NCI-H2227 (cell line): ENCODE data around the gene GRHL1.

ENCODE experiments used
- DNase-seq: peaks from one replicate; lab custom pipeline; 2025; ENCODE audit not compliant: unreplicated experiment; lab: John Stamatoyannopoulos, UW

The GRHL1 gene

DNA sequence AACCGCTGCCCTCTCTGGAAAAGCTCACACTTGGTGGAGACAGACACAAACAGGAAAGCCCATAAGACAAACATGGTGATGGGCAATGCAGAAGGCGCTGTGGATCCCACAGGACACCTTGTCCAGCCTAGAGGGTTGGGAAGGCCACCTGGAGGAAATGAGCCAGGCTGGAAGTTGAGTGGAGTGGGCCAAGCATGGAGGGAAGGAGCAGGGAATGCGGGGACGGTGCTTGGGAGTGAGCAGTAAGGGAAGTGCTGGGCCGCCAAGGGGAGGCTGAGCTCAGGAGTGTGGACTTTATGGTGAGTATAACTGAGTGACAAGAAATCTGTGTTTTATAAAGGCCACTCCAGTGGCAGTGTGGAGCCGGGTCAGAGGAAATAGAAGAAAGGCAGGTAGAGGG lies 2.8 kb upstream of the GRHL1 start:
- DNase-seq, result no peak

DNA sequence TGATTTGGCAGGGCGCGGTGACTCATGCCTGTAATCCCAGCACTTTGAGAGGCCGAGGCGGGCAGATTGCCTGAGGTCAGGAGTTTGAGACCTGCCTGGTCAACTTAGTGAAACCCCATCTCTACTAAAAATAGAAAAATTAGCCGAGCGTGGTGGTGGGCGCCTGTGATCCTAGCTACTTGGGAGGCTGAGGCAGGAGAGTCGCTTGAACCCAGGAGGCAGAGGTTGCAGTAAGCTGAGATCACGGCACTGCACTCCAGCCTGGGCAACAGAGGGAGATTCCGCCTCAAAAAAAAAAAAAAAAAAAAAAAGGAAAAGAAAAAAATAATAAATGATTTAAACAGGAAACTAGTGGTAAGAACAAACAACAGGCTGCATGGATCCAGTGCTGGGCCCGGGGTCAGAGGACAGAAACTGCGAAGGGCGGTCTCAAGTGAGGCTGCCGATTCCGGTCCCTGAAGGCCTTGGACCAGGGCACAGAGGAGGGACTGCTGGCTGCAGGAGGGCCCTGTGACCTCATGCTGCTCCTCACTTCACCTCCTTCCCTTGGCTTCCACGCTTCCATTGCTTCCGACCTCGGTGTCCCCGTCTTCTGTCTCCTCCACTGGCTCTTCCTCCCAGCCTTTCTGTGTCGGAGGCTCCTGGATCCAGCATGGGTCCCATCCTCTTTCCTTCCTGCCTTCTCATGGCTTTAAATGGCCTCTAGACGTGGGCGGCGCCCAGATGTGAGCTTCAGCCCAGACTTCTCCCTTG lies 2.1 kb upstream of the GRHL1 start:
- no peak for DNase-seq

DNA sequence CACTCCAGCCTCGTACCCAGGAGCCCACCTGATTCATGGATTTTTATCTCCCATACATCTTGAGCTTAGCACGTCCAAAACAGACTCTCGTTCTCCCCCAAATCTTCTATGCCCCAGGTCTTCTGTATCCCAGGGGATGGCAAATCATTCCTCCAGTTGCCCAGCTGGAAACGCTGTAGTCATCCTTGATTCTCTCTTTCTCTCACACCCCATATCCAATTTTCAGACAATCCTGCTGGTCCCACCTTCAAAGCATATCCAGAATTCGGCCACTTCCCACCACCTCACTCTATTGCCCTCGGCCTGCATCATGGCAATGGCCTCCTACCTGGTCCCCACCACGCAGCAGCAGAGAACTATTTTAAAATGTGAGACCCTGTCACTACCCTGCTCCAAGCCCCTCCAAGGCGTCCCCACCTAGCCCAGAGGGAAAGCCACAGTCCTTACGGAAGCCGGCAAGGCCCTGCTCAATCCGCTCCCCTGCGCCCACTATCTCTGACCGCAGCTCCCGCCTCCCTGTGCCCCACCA lies 1.4 kb upstream of the GRHL1 start:
- DNase-seq, result no peak

DNA sequence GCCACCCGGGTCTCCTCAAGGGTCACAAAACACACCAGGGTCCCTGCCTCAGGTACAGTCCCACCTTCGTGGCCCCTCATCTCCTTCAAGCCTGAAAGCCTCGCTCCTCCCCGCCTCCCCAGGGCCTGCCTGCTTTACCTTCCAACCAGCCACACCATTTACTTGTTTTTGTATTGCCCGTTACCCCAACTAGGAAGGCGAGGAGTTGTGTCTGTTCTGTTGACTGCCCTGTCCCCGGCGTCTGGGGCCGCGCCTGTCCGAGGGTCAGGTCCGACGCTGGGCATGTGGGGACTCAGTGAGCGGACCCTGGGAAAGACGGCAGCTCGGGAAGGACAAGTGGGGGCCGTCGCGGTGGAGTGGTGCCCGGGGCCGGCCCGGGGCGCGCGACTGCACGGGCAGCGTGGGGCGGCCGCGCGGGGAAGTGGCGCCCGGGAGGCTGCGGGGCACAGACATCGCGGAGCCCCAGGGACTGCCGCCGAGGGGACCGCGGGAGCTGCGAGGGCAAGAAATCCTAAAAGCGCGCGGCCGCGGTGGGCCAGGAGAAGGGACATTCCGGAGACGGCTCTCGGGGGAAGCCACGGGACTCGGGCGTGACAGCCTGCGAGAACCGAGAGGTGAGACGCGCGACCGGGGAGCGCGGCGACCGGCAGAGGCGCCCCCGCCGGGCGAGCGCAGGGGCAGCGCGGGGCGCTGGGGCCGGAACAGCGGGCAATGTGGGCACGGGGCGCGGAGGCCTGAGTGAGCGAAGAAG lies 797 bp upstream of the GRHL1 start:
- DNase-seq, result peak; percentile 71

DNA sequence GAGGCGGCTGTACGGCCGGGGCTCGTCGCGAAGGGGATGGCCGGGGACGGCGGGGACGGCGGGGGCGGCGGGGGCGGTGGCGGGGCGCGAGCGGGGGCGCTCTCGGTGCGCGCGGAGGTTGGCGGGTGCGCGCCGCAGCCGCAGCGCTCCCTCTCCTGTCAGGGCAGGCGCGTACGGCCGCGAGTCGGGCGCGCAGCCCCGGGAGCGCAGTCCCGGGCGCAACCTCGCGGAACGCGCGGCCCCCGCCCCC lies 296 bp upstream of the GRHL1 start:
- DNase-seq, result no peak

DNA sequence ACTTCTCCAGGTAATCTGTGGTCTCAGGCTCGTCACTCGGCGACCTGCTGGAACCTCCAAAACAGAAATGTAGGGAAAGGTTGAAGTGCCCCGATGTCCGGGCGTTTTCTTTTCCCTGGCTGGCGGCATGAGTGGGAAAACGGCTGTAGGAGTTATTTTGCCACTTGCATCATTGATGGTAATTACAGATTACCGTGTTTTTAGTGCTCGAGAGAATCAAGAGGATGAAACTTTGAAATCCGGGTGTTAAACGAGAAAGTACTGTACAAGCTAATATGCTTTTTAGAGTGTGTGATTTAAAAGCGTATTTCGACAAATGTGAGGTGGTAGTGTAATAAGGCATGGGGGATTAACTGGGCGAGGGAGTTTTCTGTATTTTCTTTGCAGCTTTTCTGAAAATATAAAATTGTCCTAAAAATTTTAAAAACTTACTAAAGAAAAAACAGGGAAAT lies 819 bp downstream of the GRHL1 start:
- no peak for DNase-seq

DNA sequence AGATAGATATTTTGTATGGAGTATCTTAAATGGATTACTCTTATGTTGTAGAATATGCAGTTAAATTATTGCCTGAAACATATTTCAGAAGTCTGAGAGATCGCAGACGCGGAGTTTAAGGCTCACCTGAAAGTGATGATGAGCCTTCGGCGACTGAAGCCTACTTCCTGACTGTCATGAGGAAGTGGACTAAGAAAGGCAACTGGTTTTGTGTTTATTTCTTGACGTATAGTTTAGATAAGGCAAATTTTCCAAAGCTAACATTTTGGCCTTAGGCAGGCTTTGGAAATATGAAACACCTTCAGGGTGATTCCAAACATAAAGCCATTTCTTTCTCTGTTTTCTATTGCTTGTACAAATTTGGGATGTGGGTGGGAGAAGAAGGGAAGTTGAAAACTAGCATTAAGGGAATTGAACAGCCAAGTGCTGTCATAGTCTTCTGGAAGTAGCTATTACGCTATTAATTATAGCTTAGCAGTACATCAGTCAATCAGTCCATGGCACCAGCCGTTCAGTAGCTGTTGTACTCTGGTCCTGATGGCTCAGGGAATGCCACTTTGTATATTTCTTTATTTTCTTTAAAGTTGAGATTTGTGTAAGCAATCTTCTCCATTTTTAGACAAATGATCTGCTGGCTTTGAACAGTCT lies 1.5 kb downstream of the GRHL1 start:
- peak; percentile 34 for DNase-seq

DNA sequence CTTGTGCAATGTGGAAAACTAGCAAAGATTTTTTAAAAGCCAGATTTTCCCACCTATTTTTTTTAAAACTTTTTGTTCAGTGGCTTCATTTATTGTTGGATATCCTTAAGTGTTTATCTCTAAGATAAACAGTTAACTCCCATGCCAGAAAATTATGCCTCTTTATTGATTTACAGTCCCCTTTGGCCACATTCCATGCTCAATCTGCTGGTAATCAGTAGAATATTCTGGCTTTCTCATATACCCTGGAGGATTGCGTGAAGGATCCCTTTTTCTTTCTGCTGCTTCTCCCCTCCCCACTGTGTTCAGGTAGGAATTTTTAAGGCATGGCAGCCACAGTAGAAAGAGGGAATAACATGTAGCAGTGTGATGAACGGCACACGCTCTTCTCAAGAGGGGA lies 2.6 kb downstream of the GRHL1 start:
- no peak for DNase-seq

DNA sequence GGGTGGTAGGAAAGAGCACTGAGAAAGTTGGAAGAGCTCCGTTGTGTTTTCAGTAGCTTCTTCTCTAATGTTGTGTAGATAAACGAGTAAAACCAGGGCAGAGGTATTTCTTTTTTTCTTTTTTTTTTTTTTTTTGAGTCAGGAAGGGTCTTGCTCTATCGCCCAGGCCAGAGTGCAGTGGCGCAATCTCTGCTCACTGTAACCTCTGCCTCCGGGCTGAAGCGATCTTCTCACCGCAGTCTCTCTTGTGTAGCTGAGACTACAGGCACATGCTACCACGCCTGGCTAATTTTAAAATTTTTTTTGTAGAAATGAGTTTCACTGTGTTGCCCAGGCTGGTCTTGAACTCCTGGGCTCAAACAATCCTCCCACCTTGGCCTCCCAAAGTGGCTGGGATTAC lies 6.6 kb downstream of the GRHL1 start:
- no peak for DNase-seq

DNA sequence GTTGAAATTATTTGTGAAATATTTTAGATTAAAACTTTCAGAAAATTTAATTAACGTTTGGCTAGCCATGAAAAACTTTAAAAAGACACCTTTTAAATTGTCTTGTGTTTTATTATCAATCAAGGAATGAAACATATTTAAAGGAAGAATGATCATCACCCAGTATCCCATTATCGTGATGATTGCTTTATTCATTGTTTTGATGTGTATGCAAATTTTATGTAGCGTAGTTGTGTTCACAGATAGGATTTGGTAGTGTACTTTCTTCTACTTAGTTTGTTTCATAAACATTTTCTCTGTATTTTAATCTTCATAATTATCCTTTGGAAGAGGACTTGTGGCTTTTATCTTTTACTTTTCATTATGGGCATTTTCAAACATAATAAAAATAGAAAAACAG lies 7.8 kb downstream of the GRHL1 start:
- no peak for DNase-seq

DNA sequence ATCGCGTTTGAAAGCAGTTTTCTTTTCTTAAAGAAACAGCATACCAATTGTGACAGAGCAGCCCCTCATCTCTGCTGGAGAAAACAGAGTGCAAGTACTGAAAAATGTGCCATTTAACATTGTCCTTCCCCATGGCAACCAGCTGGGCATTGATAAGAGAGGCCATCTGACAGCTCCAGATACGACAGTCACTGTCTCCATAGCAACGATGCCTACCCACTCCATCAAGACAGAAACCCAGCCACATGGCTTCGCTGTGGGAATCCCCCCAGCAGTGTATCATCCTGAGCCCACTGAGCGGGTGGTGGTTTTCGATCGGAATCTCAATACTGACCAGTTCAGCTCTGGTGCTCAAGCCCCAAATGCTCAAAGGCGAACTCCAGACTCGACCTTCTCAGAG lies 9.5 kb downstream of the GRHL1 start:
- no peak for DNase-seq

DNA sequence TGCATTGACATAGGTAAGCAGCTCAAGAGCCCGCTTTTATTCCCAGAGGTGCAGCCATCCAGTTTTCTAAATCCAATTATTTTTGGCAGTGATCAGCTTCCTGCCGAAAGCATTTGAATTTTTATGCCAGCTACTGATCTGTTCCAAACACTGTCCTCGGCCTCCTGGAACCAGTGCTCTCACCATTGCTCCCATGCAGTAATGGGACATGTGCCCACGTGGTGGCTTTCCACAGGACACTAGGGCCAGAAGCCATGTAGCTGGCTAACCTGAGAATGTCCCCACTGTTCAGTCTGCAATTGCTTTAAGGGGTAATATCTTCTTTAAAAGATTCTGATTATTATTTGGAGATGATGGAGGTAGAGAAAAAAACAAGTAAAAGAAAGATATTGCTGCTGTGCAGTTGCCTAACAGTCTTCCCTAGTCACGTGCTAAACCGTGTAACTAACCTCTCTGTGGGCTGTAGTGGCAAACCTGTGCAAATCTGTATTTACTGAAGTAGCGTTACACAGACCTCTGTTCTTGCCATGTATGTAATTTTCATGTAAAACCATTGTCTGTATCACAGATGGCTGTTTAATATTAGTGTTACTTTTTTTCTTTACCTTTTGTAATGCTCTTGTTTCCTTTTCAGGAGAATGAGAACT lies 13.0 kb downstream of the GRHL1 start:
- no peak for DNase-seq

DNA sequence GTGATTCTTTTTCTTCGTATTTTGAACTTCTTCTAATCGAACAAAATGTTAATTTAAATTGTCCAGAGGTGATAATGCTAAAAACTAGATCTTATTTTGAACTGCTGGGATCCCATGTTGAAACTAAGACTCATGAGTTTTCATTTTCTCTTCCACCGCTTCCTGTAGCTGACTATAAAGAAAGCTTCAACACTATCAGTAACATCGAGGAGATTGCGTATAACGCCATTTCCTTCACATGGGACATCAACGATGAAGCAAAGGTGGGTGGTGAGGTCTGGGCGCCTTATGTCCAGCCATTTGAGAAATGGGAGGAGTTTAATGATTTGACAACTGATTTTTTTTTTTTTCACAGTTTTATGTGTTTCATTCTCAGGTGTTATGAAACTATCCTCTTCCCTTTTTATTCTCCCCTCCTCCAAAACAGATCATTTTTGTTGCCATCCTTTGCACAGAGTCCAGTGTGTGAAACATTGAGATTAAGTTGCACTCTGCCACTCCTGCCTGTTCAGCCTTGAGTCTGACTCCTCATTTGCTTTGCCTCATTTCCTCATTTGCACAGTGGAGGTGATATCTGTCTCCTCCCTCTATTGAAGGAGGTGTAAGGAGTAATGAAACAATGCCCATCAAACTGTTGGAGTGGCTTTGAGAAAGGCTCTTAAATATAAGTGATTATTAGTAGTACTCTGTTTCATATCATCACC lies 13.8 kb downstream of the GRHL1 start:
- no peak for DNase-seq

DNA sequence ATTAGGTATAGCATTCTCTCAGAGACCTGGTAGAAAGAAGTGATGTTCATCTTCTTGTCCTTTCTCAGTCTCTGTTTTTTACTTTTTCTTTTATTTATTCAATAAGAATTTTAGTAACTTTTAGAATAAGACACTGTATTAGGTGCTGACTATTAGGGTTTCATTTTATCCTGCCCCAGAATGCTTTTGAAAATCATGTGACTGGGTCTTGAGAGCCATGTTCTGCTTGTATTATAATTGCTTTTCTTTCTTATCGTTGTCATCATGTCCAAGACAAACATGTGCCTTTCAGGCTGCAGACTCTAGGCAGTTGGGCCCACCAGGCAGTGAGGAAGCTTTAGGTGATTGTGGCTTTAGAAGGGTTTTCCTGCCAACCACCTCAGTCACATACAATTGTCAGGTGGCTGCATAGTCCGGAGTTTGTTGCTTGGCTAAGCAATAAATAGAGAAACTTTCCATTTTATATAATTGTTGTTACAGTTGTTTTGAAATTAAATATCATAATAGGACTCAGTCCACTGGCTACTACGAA lies 15.1 kb downstream of the GRHL1 start:
- no peak for DNase-seq

DNA sequence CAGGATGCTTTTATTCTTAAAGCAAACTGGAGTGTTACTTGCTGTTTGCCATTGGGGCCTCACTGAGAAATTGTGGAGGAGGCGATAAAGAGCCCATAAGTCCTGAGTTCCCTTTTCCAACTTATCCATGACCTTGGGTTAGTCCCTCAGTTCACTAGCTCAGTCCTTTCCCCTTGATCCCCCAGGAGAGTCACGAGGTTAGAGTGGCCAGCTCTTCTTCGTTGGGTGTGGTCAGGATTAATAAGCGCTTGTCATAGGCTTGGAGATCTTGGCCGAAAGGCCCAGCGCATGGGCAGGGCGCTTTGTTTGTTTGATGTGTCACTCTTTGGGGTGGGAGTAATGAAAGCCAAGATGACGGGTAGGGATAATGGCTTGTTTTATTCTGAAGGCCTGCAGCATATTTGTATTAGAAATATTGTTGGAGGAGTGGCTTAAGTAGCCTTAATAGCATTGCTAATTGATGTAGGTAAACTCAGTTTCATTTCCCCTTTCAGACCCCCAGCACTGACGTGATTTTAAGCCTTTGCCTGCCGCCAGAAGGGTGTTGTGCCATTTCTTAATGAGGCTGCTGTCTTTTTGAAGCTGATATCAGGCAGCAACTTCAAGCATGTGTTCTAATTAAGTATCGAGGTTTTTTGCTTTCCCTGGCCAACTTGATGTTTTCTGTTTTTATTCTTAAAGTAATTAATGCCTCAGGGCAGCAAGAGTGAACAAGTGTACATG lies 15.7 kb downstream of the GRHL1 start:
- DNase-seq, result no peak

DNA sequence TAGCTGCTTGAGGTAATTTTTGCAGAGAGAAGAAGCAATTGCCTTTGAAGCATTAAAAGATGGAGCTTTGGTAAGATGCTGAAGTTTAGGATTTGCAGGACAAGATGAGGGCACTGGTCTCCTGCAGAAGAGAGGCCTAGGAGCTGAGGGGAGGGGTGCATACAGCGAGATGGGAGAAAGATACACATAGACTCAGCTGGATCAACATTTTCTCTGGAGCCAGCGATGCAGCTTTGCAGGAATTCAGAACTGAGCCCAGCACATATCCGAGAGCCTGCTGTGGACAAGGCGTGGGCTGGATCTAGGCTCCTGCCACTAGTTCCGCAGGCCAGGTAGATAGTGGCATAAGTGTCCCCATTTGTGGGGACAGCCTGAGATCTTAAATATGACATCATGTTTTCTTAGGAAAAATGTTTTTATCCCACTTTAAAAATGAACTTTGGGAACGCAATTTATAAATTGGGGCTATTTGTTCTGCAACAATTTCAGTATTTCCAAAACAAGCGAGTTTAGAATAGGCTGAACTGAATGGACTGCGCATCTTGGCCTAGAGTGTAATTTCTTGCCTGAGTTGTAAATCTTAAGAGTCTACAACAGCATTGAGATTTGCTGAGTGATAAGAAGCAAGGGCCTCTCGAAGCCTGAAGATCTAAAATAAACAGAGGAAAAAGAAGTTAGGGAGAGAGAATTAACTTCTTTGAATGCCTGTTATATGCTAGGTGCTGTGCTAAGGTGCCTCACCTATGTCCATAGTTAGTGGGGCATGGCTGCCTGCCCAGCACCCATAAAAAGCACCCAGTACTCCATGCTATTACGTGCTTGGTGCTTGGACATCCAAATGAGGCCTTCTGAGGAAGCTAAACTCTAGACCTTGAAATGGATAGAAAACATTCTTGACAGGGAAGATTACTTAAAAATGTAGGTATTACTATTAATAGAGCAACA lies 17.3 kb downstream of the GRHL1 start:
- no peak for DNase-seq

DNA sequence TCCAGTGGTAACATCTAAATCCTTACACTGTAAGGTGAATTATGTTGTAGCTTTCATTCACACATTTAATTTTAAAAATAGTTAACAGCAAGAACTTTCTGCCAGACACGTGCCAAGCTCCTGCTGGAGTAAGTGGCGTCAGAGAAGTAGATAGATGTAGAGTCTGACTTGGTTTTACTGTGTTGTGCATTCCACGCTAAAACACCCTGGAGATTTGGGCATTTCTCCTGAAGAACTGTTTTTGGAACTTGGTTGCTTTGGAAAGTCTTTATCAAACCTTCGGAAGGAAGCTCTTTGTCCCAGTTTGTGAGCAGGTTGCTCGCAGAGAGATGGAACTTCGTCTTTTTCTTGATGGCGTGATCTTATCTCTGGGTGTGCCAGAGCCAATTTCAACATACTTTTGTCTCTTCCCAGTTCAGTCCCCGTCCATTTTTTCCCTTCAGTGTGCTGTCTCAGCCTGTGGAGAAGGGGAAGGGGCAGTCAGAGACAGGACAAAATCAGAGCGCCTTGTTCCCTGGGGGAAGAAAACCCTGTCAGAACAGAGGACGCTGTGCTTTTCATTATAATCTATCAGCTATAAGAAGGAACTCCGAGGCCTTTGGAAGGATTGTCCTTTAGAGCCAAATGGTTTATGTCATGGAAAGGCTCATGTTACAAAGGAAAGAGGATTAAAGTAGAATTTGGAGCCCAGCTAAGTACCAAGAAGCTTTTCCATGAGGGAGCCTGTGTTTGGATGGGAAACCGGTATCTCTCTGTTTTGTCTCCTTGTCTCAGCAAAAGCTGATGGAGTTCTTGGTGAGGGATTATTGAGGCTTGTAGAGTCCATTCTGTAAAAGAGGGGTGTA lies 18.9 kb downstream of the GRHL1 start:
- no peak for DNase-seq
